Adrenal gland (tissue), 12 donors: ENCODE data around the gene MORN1. TPM values are rescaled to one million over a fixed set of nuclear protein-coding genes. Genes with fewer than 3 reads are reported as not detected.

ENCODE experiments used
- DNase-seq, 7 donors: peaks; one replicate each; pipeline ENCODE4 v3.0.0-alpha.2; 2019 to 2020
- H3K27ac ChIP-seq, 5 donors: fragments of 200-600 bp; sonication (generic) in 4 of 5; 1 replicate in 3 of 5; 2 replicates in 2 of 5; pipeline versions ENCODE4 v1.5.1 to v1.8.0; 2016 to 2020; ENCODE audit warnings: mild to moderate bottlenecking in 1 of 5
- H3K27me3 ChIP-seq: fragments of 200-600 bp; 2 replicates; pipeline ENCODE4 v1.8.0; 2021
- H3K36me3 ChIP-seq, 2 donors: fragments of 200-600 bp; replicated peaks in 1 of 2; 1 replicate in 1 of 2; 2 replicates in 1 of 2; pipeline versions ENCODE4 v1.5.1 to v1.8.0; 2018 to 2022
- H3K4me1 ChIP-seq, 2 donors: fragments of 200-600 bp; replicated peaks in 1 of 2; 1 replicate in 1 of 2; 2 replicates in 1 of 2; pipeline versions ENCODE4 v1.5.1 to v1.8.0; 2018 to 2021
- H3K4me3 ChIP-seq, 4 donors: fragments of 200-600 bp; sonication (generic) in 3 of 4; one replicate each; pipeline ENCODE4 v1.5.1; 2016 to 2018
- H3K9me3 ChIP-seq, 3 donors: fragments of 200-600 bp; sonication (generic) in 1 of 3; replicated peaks in 1 of 3; 1 replicate in 2 of 3; 2 replicates in 1 of 3; pipeline versions ENCODE4 v1.5.1 to v1.8.0; 2016 to 2021
- CTCF ChIP-seq, 6 experiments: fragments of 450-650 bp in 4 of 6; fragments of 200-600 bp in 2 of 6; sonication (generic) in 1 of 6; IDR thresholded peaks; 1 replicate in 5 of 6; 2 replicates in 1 of 6; pipeline versions ENCODE4 v1.5.1 to v1.8.0; 2016 to 2021; ENCODE audit warnings: antibody characterized with exemption in 6 of 6, mild to moderate bottlenecking in 2 of 6, moderate library complexity in 1 of 6
- POLR2A ChIP-seq, 2 donors: fragments of 450-650 bp; IDR thresholded peaks; one replicate each; pipeline ENCODE4 v1.6.1; 2017; ENCODE audit warnings: antibody characterized with exemption in 2 of 2, mild to moderate bottlenecking in 2 of 2, moderate library complexity in 1 of 2
- WGBS, 4 donors: extraction: QIAGEN DNeasy Blood & Tissue Kit in 2 of 4; methylation state at CpG; one replicate each; pipeline versions ENCODE4 v1.1.5 to v1.1.7; 2013 to 2017; 5-methylcytosine and 5-hydroxymethylcytosine counted together
- intact Hi-C, 2 donors: fragments of 100-400 bp; cut with DNase I; formaldehyde crosslinking; loops; one replicate each; pipeline versions ENCODE4 v1.14.1 to v1.15.0; 2022 to 2023
- polyA plus RNA-seq, 3 donors: library from polyadenylated mRNA; stranded (reverse); fragments of 200-250 nt in 2 of 3; fragments of 350-450 nt in 1 of 3; fragmentation: Illumina TruSeq in 1 of 3; extraction: RNeasy Lipid Tissue Mini Kit (QIAGEN cat#74804) in 1 of 3; gene quantifications; one replicate each; pipeline ENCODE4 v1.2.3, GENCODE V29; 2013 to 2014
- total RNA-seq, 9 donors: library from RNA; depleted of rRNA in 4 of 9; stranded (reverse); fragments of >200 nt in 4 of 9; fragments of 120-200 nt in 1 of 9; fragmentation: NEBNext Ultra II Directional in 1 of 9; extraction: Animal tissue kit (Norgen Biotek cat#: 25700) in 1 of 9; gene quantifications; one replicate each; pipeline versions ENCODE4 v1.1.0 to v1.2.4, GENCODE V29; 2013 to 2023
- donor health status: healthy with polysubstance abuse.
- donor health status: Bipolar disorder and iron deficiency.
- donor health status: DM: yes; HTN: yes; CAD: no.
- donor health status: DM: no; HTN: no; CAD: no.
- donor health status: DM: no; HTN: no; CAD: no.
- donor health status: DM: yes; HTN: yes; CAD: no.

Gene MORN1
- total and polyA plus RNA-seq, 12 donors = 1.8 to 14.1 (median 8.7) TPM

GRCh38 chr1:2358651-2359640 is 32.4 kb downstream of the MORN1 start:
- 82 to 92% (median 90%) methylated on average over 17 to 24 of the region's 24 CpGs for WGBS, 4 donors

GRCh38 chr1:2358072-2358471 is 33.3 kb downstream of the MORN1 start:
- no peaks in the 10 kb centered on the region for H3K4me1 ChIP-seq
- no peak for TF ChIP-seq POLR2A (IDR thresholded peaks at IDR 0.05)
- TF ChIP-seq CTCF (IDR thresholded peaks at IDR 0.05) = no peak
- no peak for DNase-seq
- intact Hi-C loops = no loop called here
- no peaks in the 10 kb centered on the region for H3K27me3 ChIP-seq
- H3K9me3 ChIP-seq = no peaks in the 10 kb centered on the region
- no peak overlapping the region for H3K27ac ChIP-seq
- no peaks in the 10 kb centered on the region for H3K36me3 ChIP-seq
- 83 to 93% (median 89%) methylated on average over 8 to 13 of the region's 13 CpGs for WGBS, 4 donors
- H3K4me3 ChIP-seq = no peak overlapping the region

More at GRCh38 chr1:2358651-2359640, 32.4 kb downstream of the MORN1 start:
- no peak for DNase-seq
- Histone ChIP-seq H3K27ac (no peak overlapping the region), H3K27me3 (no peaks in the 10 kb centered on the region), H3K4me3 (no peak overlapping the region), H3K9me3 (no peaks in the 10 kb centered on the region), H3K36me3 (no peaks in the 10 kb centered on the region), H3K4me1 (no peaks in the 10 kb centered on the region)
- intact Hi-C loops = no loop called here
- TF ChIP-seq POLR2A (IDR thresholded peaks at IDR 0.05) = no peak
- TF ChIP-seq CTCF (IDR thresholded peaks at IDR 0.05) = no peak

- WGBS, 4 donors = 77 to 87% (median 82%) methylated on average over 11 to 37 of the region's 37 CpGs
- DNase-seq = no peak
- intact Hi-C loops = no loop called here
Observed at GRCh38 chr1:2356911-2357845, 34.2 kb downstream of the MORN1 start.

More at GRCh38 chr1:2356911-2357845, 34.2 kb downstream of the MORN1 start:
- H3K36me3 ChIP-seq = no peaks in the 10 kb centered on the region
- H3K9me3 ChIP-seq = no peaks in the 10 kb centered on the region
- H3K4me1 ChIP-seq = no peaks in the 10 kb centered on the region
- TF ChIP-seq POLR2A (IDR thresholded peaks at IDR 0.05) (no peak), CTCF (IDR thresholded peaks at IDR 0.05) (no peak)
- H3K27me3 ChIP-seq = no peaks in the 10 kb centered on the region
- H3K4me3 ChIP-seq = no peak overlapping the region
- H3K27ac ChIP-seq = no peak overlapping the region
